A673 (cell line): Measurements from ENCODE around the gene PTCH1. TPM values are rescaled to one million over a fixed set of nuclear protein-coding genes. Genes with fewer than 3 reads are reported as not detected.

Source experiments
- BruUV-seq: library from RNA; stranded (reverse); fragments of 400-500 nt; replicated peaks from 2 replicates; lab custom pipeline; 2021; lab: Mats Ljungman, UMichigan
- CTCF ChIA-PET: fragments of 300-600 bp; sonication (Branson Sonifier 250); formaldehyde crosslinking; loops from one replicate; lab custom pipeline; 2022; ENCODE audit warnings: antibody characterized with exemption; lab: Charles Lee
- POLR2A ChIA-PET: fragments of 300-600 bp; sonication (Branson Sonifier 250); formaldehyde crosslinking; loops from one replicate; lab custom pipeline; 2022; ENCODE audit warnings: antibody characterized with exemption; ENCODE audit not compliant: low non-redundant PET; lab: Charles Lee
- DNase-seq: peaks from one replicate; pipeline ENCODE4 v3.0.0-alpha.2; 2015; ENCODE audit warnings: low spot score
- H3K27ac ChIP-seq: fragments of 200-600 bp; sonication (generic); 2 replicates; pipeline ENCODE4 v1.5.1; 2016; ENCODE audit warnings: mixed run types, low read depth, mild to moderate bottlenecking, mixed read lengths, antibody characterized with exemption, low read length; ENCODE audit not compliant: poor library complexity, severe bottlenecking
- H3K27me3 ChIP-seq: fragments of 200-600 bp; sonication (generic); replicated peaks from 2 replicates; pipeline ENCODE4 v1.6.1; 2017; ENCODE audit warnings: mixed run types, low read depth, mild to moderate bottlenecking, mixed read lengths, antibody characterized with exemption, low read length; ENCODE audit not compliant: insufficient read depth, poor library complexity
- H3K36me3 ChIP-seq: fragments of 200-600 bp; sonication (generic); 2 replicates; pipeline ENCODE4 v1.6.1; 2016; ENCODE audit warnings: mixed run types, mild to moderate bottlenecking, mixed read lengths, antibody characterized with exemption, low read length; ENCODE audit not compliant: insufficient read depth, poor library complexity, severe bottlenecking
- H3K4me1 ChIP-seq: fragments of 200-600 bp; sonication (generic); 2 replicates; pipeline ENCODE4 v1.6.1; 2017; ENCODE audit warnings: mixed run types, mild to moderate bottlenecking, mixed read lengths, antibody characterized with exemption, low read length; ENCODE audit not compliant: insufficient read depth, poor library complexity, severe bottlenecking
- H3K4me3 ChIP-seq: fragments of 200-600 bp; sonication (generic); 2 replicates; pipeline ENCODE4 v1.5.1; 2016; ENCODE audit warnings: low read depth, mixed run types, mild to moderate bottlenecking, mixed read lengths, low read length; ENCODE audit not compliant: poor library complexity, severe bottlenecking
- H3K9me3 ChIP-seq: fragments of 200-600 bp; sonication (generic); 2 replicates; pipeline ENCODE4 v1.6.1; 2016; ENCODE audit warnings: mixed run types, low read depth, mild to moderate bottlenecking, mixed read lengths, antibody characterized with exemption, low read length; ENCODE audit not compliant: poor library complexity, severe bottlenecking
- CTCF ChIP-seq: fragments of 300-800, 200-600 bp; sonication (generic); conservative IDR thresholded peaks from 2 replicates; pipeline ENCODE4 v1.5.1; 2017; ENCODE audit warnings: low read depth, mild to moderate bottlenecking, antibody characterized with exemption, low read length, moderate library complexity, mixed read lengths
- EZH2 ChIP-seq: fragments of 200-600 bp; sonication (generic); IDR thresholded peaks from 2 replicates; pipeline ENCODE4 v1.6.1; 2017; ENCODE audit warnings: borderline replicate concordance, low read depth, mild to moderate bottlenecking, mixed read lengths, antibody characterized with exemption, low read length; ENCODE audit not compliant: poor library complexity, severe bottlenecking
- intact Hi-C: fragments of 100-400 bp; cut with micrococcal nuclease; formaldehyde crosslinking; loops from one replicate; pipeline ENCODE4 v1.10.0; 2022; ENCODE audit not compliant: unreplicated experiment
- total RNA-seq: library from RNA; stranded (reverse); gene quantifications from 2 replicates; pipeline ENCODE4 v1.2.3, GENCODE V29; 2021

The PTCH1 gene
- total RNA-seq, 1 experiment from 2014 or later: 36.5 TPM

GRCh38 chr9:95411054-95411892, 105.5 kb downstream of the PTCH1 start:
- DNase-seq: no peak
- no peaks in the 10 kb centered on the region for H3K36me3 ChIP-seq
- peaks cover 23% of the 10 kb centered on the region for H3K4me1 ChIP-seq
- intact Hi-C loops: no loop called here
- TF ChIP-seq CTCF: no peak
- no peak for TF ChIP-seq EZH2
- H3K9me3 ChIP-seq: no peaks in the 10 kb centered on the region
- POLR2A ChIA-PET: no interaction called here
- no peaks in the 10 kb centered on the region for H3K27me3 ChIP-seq
- no peak overlapping the region for H3K4me3 ChIP-seq
- CTCF ChIA-PET: no interaction called here
- BruUV-seq: no TSS peak
- no peak overlapping the region for H3K27ac ChIP-seq

GRCh38 chr9:95409650-95410426, 106.9 kb downstream of the PTCH1 start:
- TF ChIP-seq CTCF (no peak), EZH2 (no peak)
- ChIA-PET CTCF (no interaction called here), POLR2A (no interaction called here)
- intact Hi-C loops: no loop called here
- Histone ChIP-seq H3K9me3 (no peaks in the 10 kb centered on the region), H3K4me3 (no peak overlapping the region), H3K27me3 (no peaks in the 10 kb centered on the region), H3K4me1 (peaks cover 29% of the 10 kb centered on the region), H3K27ac (peak overlapping the region; percentile 45), H3K36me3 (no peaks in the 10 kb centered on the region)
- peak; percentile 89 for DNase-seq
- BruUV-seq: no TSS peak

GRCh38 chr9:95407524-95407923, 109.2 kb downstream of the PTCH1 start:
- Histone ChIP-seq H3K27me3 (no peaks in the 10 kb centered on the region), H3K4me1 (peaks cover 29% of the 10 kb centered on the region), H3K9me3 (no peaks in the 10 kb centered on the region), H3K27ac (no peak overlapping the region), H3K36me3 (no peaks in the 10 kb centered on the region), H3K4me3 (no peak overlapping the region)
- intact Hi-C loops: no loop called here
- TF ChIP-seq EZH2 (no peak), CTCF (no peak)
- no peak for DNase-seq
- CTCF ChIA-PET: no interaction called here
- POLR2A ChIA-PET: no interaction called here
- no TSS peak for BruUV-seq
